ENCODE results near the gene SDR42E1.

DNA sequence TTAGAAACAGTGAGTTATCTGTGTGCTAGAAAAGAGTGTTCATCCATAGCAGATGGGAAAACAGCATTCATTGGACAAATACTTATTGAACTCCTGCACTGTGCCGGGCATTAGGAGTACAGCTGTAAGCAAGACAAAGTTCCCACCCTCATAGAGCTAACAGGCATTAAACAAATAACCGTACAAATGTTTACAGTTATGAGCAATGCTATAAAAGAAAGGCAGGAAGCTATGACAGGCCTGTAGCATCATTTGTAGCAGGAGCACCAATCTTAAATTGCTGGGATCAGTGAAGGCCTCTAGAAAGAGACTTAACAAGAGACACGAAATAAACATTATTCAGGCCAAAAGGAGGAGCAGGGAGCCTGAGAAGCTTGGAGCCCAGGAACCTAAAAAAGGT, 15.6 kb downstream of the SDR42E1 start:
- no peak for TF ChIP-seq YBX1 (IDR thresholded peaks at IDR 0.05)
- no peak for TF ChIP-seq EP300 (IDR thresholded peaks at IDR 0.05; ENCODE audit: low read length)
- no peak for TF ChIP-seq POLR2A (conservative IDR thresholded peaks at IDR 0.05)
- TF ChIP-seq, protein P1, sequence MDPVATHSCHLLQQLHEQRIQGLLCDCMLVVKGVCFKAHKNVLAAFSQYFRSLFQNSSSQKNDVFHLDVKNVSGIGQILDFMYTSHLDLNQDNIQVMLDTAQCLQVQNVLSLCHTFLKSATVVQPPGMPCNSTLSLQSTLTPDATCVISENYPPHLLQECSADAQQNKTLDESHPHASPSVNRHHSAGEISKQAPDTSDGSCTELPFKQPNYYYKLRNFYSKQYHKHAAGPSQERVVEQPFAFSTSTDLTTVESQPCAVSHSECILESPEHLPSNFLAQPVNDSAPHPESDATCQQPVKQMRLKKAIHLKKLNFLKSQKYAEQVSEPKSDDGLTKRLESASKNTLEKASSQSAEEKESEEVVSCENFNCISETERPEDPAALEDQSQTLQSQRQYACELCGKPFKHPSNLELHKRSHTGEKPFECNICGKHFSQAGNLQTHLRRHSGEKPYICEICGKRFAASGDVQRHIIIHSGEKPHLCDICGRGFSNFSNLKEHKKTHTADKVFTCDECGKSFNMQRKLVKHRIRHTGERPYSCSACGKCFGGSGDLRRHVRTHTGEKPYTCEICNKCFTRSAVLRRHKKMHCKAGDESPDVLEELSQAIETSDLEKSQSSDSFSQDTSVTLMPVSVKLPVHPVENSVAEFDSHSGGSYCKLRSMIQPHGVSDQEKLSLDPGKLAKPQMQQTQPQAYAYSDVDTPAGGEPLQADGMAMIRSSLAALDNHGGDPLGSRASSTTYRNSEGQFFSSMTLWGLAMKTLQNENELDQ (CRISPR knock-in tag; IDR thresholded peaks at IDR 0.05; ENCODE audit: borderline replicate concordance) = no peak
- TF ChIP-seq, protein P2, sequence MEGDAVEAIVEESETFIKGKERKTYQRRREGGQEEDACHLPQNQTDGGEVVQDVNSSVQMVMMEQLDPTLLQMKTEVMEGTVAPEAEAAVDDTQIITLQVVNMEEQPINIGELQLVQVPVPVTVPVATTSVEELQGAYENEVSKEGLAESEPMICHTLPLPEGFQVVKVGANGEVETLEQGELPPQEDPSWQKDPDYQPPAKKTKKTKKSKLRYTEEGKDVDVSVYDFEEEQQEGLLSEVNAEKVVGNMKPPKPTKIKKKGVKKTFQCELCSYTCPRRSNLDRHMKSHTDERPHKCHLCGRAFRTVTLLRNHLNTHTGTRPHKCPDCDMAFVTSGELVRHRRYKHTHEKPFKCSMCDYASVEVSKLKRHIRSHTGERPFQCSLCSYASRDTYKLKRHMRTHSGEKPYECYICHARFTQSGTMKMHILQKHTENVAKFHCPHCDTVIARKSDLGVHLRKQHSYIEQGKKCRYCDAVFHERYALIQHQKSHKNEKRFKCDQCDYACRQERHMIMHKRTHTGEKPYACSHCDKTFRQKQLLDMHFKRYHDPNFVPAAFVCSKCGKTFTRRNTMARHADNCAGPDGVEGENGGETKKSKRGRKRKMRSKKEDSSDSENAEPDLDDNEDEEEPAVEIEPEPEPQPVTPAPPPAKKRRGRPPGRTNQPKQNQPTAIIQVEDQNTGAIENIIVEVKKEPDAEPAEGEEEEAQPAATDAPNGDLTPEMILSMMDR (IDR thresholded peaks at IDR 0.05 in 2 of 3, conservative IDR thresholded peaks at IDR 0.05 in 1 of 3; ENCODE audit: insufficient read depth in 2 of 3, low read depth in 1 of 3, low read length in 3 of 3) = no peak
- TF ChIP-seq, protein P3, sequence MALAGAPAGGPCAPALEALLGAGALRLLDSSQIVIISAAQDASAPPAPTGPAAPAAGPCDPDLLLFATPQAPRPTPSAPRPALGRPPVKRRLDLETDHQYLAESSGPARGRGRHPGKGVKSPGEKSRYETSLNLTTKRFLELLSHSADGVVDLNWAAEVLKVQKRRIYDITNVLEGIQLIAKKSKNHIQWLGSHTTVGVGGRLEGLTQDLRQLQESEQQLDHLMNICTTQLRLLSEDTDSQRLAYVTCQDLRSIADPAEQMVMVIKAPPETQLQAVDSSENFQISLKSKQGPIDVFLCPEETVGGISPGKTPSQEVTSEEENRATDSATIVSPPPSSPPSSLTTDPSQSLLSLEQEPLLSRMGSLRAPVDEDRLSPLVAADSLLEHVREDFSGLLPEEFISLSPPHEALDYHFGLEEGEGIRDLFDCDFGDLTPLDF (CRISPR knock-in tag; IDR thresholded peaks at IDR 0.05) = no peak
